Trophoblast cell (in vitro differentiated cells and primary cell): ENCODE measurements around the gene HTR3C.

Experiments
- DNase-seq, 2 donors: peaks; one replicate each; pipeline ENCODE4 v3.0.0-alpha.2; 2016
- H2AFZ ChIP-seq: 2 replicates; pipeline ENCODE4 v1.6.1; 2013; ENCODE audit warnings: low read length, moderate library complexity, mild to moderate bottlenecking; ENCODE audit not compliant: insufficient read depth, poor library complexity
- H2AK5ac ChIP-seq: 2 replicates; pipeline ENCODE4 v1.6.1; 2013; ENCODE audit warnings: mild to moderate bottlenecking, low read length
- H2BK120ac ChIP-seq: 2 replicates; pipeline ENCODE4 v1.6.1; 2013; ENCODE audit warnings: low read length, mild to moderate bottlenecking, moderate library complexity; ENCODE audit not compliant: insufficient read depth, poor library complexity
- H2BK12ac ChIP-seq: 2 replicates; pipeline ENCODE4 v1.6.1; 2013; ENCODE audit warnings: mild to moderate bottlenecking, low read length, moderate library complexity
- H2BK5ac ChIP-seq: 2 replicates; pipeline ENCODE4 v1.6.1; 2013; ENCODE audit warnings: low read length, low read depth, moderate library complexity, mild to moderate bottlenecking; ENCODE audit not compliant: poor library complexity
- H3K14ac ChIP-seq: 2 replicates; pipeline ENCODE4 v1.6.1; 2013; ENCODE audit warnings: mild to moderate bottlenecking, low read length
- H3K18ac ChIP-seq: 2 replicates; pipeline ENCODE4 v1.6.1; 2013; ENCODE audit warnings: mild to moderate bottlenecking, low read length
- H3K23ac ChIP-seq: 2 replicates; pipeline ENCODE4 v1.6.1; 2013; ENCODE audit warnings: low read length
- H3K27ac ChIP-seq: 2 replicates; pipeline ENCODE4 v1.5.1; 2013; ENCODE audit warnings: low read depth, mild to moderate bottlenecking, inconsistent platforms, low read length, moderate library complexity
- H3K27me3 ChIP-seq: 2 replicates; pipeline ENCODE4 v1.6.1; 2013; ENCODE audit warnings: inconsistent platforms, mild to moderate bottlenecking, low read length, moderate library complexity; ENCODE audit not compliant: insufficient read depth
- H3K36me3 ChIP-seq, 2 experiments: 1 replicate in 1 of 2; 2 replicates in 1 of 2; pipeline ENCODE4 v1.6.1; 2013; ENCODE audit warnings: low read length in 2 of 2, mild to moderate bottlenecking in 2 of 2, moderate library complexity in 1 of 2; ENCODE audit not compliant: insufficient read depth in 2 of 2, control insufficient read depth in 1 of 2
- H3K4ac ChIP-seq: 2 replicates; pipeline ENCODE4 v1.6.1; 2013; ENCODE audit warnings: low read depth, mild to moderate bottlenecking, low read length, moderate library complexity
- H3K4me1 ChIP-seq, 2 experiments: 1 replicate in 1 of 2; 2 replicates in 1 of 2; pipeline ENCODE4 v1.6.1; 2013; ENCODE audit warnings: low read length in 2 of 2, mild to moderate bottlenecking in 2 of 2, moderate library complexity in 1 of 2; ENCODE audit not compliant: insufficient read depth in 2 of 2, control insufficient read depth in 1 of 2
- H3K4me2 ChIP-seq: 2 replicates; pipeline ENCODE4 v1.6.1; 2013; ENCODE audit warnings: inconsistent platforms, mild to moderate bottlenecking, low read length, moderate library complexity
- H3K4me3 ChIP-seq: 2 replicates; pipeline ENCODE4 v1.5.1; 2013; ENCODE audit warnings: mild to moderate bottlenecking, low read depth, low read length, inconsistent platforms
- H3K79me1 ChIP-seq: one replicate; pipeline ENCODE4 v1.6.1; 2013; ENCODE audit warnings: low read length
- H3K79me2 ChIP-seq: 2 replicates; pipeline ENCODE4 v1.6.1; 2013; ENCODE audit warnings: low read length, mild to moderate bottlenecking; ENCODE audit not compliant: control insufficient read depth, insufficient read depth, poor library complexity
- H3K9ac ChIP-seq: 2 replicates; pipeline ENCODE4 v1.6.1; 2013; ENCODE audit warnings: mild to moderate bottlenecking, low read length
- H3K9me3 ChIP-seq: 2 replicates; pipeline ENCODE4 v1.6.1; 2013; ENCODE audit warnings: low read depth, mild to moderate bottlenecking, control low read depth, inconsistent platforms, low read length; ENCODE audit not compliant: insufficient read depth
- H4K12ac ChIP-seq: 2 replicates; pipeline ENCODE4 v1.6.1; 2013; ENCODE audit warnings: low read depth, mild to moderate bottlenecking, low read length, moderate library complexity
- H4K8ac ChIP-seq: 2 replicates; pipeline ENCODE4 v1.6.1; 2013; ENCODE audit warnings: low read depth, mild to moderate bottlenecking, low read length, moderate library complexity
- H4K91ac ChIP-seq: one replicate; pipeline ENCODE4 v1.6.1; 2013; ENCODE audit warnings: low read depth, mild to moderate bottlenecking, low read length, moderate library complexity
- WGBS: extraction: QIAGEN DNeasy Blood & Tissue Kit; methylation state at CpG from one replicate; pipeline ENCODE4 v1.1.7; 2013; ENCODE audit warnings: missing lambda C conversion rate; ENCODE audit not compliant: insufficient read length, insufficient coverage; ENCODE audit errors: extremely low coverage; 5-methylcytosine and 5-hydroxymethylcytosine counted together

The HTR3C gene

DNA sequence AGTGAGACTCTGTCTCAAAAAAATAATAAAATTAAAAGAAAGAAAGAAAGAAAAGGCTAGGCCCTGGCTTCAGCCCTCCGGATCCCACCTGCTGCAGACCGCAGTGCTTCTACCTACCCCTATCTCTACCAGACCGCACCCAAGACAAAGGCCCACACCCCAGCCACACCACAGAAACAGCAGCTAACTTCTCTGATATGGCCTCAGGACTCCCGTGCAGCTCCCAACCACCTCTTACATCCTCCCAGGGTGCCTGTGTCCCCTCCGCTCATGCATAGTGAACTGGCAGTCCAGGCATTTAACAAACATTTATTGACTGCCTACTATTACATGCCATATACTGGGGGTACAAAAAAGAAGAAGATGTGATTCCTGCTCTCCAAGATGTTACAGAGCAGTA is 6.9 kb upstream of the HTR3C start:
- Histone ChIP-seq H4K8ac (no peak overlapping the region), H4K12ac (no peak overlapping the region), H2AK5ac (no peak overlapping the region), H3K14ac (no peak overlapping the region), H3K27me3 (no peaks in the 10 kb centered on the region), H3K36me3 (no peaks in the 10 kb centered on the region), H3K4ac (no peak overlapping the region), H3K9ac (no peak overlapping the region), H4K91ac (no peak overlapping the region), H3K27ac (no peak overlapping the region), H3K79me1 (no peaks in the 10 kb centered on the region), H2AFZ (no peak overlapping the region), H3K4me1 (no peaks in the 10 kb centered on the region), H3K4me3 (no peak overlapping the region), H3K18ac (no peak overlapping the region), H3K4me2 (no peak overlapping the region), H2BK120ac (no peak overlapping the region), H3K23ac (no peak overlapping the region), H2BK12ac (no peak overlapping the region), H3K9me3 (no peaks in the 10 kb centered on the region), H3K79me2 (peaks cover 2% of the 10 kb centered on the region), H2BK5ac (no peak overlapping the region)
- no peak for DNase-seq
- WGBS: no CpG with 5 or more reads among the region's 5 CpGs

DNA sequence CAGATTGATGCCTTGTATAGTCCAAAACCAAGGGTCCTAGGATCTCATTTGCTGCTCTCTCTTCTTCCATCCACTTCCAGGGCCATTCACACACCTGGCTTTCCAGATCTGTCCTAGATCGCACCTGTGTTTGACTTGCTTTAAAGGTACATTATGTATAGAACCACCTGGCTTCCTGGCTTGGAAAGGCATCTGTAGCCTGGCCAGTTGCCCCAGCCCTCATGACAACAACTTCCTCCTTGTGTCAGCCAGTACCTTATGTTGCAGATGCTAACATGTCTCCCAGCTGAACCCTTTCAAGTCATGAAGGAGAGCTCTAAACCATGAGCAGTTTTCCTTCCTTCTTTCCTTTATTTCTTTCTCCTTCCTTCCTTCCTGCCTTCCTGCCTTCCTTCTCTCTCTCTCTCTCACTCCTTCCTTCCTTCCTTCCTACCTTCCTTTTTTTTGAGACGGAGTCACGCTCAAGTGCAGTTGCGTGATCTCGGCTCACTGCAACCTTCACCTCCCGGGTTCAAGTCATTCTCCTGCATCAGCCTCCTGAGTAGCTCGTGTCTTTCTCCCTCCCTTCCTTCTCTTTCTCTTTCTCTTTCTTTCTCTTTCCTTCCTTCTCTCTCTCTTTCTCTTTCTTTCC is 2.5 kb upstream of the HTR3C start:
- Histone ChIP-seq H2AK5ac (no peak overlapping the region), H2BK120ac (no peak overlapping the region), H3K4me1 (no peaks in the 10 kb centered on the region), H3K14ac (no peak overlapping the region), H3K79me2 (peaks cover 2% of the 10 kb centered on the region), H3K18ac (no peak overlapping the region), H3K4ac (no peak overlapping the region), H3K9ac (no peak overlapping the region), H4K91ac (no peak overlapping the region), H3K23ac (no peak overlapping the region), H3K9me3 (peaks cover 2% of the 10 kb centered on the region), H4K8ac (no peak overlapping the region), H3K4me2 (no peak overlapping the region), H3K79me1 (no peaks in the 10 kb centered on the region), H2BK5ac (no peak overlapping the region), H3K27me3 (no peaks in the 10 kb centered on the region), H4K12ac (no peak overlapping the region), H2AFZ (no peak overlapping the region), H3K36me3 (no peaks in the 10 kb centered on the region), H3K27ac (no peak overlapping the region), H3K4me3 (no peak overlapping the region), H2BK12ac (no peak overlapping the region)
- no CpG with 5 or more reads among the region's 7 CpGs for WGBS
- DNase-seq: no peak

DNA sequence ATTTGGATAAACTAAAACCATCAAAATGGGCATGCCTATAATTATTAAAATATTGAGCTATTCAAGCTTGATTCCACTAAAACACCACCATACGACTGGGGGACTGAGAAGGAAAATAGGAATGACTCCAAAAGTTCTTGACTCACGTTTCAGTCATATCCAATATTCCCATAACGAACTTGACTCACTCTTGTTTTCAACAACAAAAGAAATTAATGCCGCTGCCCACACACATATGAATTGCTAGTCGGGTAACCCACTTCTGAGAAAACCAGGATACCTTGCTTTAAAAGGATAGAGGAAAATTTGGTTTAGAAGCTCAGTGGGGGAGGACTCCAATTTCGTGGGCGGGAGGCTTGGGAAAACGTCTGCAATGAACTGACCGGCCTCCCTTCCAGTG is 5.2 kb downstream of the HTR3C start:
- H3K14ac ChIP-seq: no peak overlapping the region
- H3K27me3 ChIP-seq: no peaks in the 10 kb centered on the region
- WGBS: no CpG with 5 or more reads among the region's 9 CpGs
- no peaks in the 10 kb centered on the region for H3K36me3 ChIP-seq
- H4K8ac ChIP-seq: no peak overlapping the region
- H3K23ac ChIP-seq: no peak overlapping the region
- no peaks in the 10 kb centered on the region for H3K79me1 ChIP-seq
- DNase-seq: no peak
- H3K4ac ChIP-seq: no peak overlapping the region
- H3K79me2 ChIP-seq: no peaks in the 10 kb centered on the region
- H2BK5ac ChIP-seq: no peak overlapping the region
- no peak overlapping the region for H3K18ac ChIP-seq
- H2BK120ac ChIP-seq: no peak overlapping the region
- H3K9me3 ChIP-seq: peaks cover 2% of the 10 kb centered on the region
- H4K91ac ChIP-seq: no peak overlapping the region
- H3K9ac ChIP-seq: no peak overlapping the region
- H3K4me2 ChIP-seq: no peak overlapping the region
- H2AK5ac ChIP-seq: no peak overlapping the region
- no peak overlapping the region for H3K4me3 ChIP-seq
- H2BK12ac ChIP-seq: no peak overlapping the region
- H3K27ac ChIP-seq: no peak overlapping the region
- H3K4me1 ChIP-seq: no peaks in the 10 kb centered on the region
- H4K12ac ChIP-seq: no peak overlapping the region
- H2AFZ ChIP-seq: no peak overlapping the region

DNA sequence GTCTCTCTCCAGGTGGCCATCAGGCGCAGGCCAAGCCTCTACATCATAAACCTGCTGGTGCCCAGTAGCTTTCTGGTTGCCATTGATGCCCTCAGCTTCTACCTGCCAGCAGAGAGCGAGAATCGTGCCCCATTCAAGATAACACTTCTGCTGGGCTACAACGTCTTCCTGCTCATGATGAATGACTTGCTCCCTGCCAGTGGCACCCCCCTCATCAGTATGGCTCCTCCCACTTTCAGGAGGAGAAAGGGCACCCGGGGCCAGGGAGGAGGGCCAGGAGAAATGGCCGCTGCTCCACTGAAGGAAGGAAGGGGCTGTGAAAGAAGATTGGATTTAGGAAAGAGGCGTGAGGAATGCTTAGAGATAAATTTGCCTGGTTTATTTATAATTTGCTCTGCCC is 6.6 kb downstream of the HTR3C start:
- no peak overlapping the region for H4K91ac ChIP-seq
- WGBS: no CpG with 5 or more reads among the region's 7 CpGs
- no peaks in the 10 kb centered on the region for H3K79me1 ChIP-seq
- no peak overlapping the region for H2BK120ac ChIP-seq
- no peak overlapping the region for H3K23ac ChIP-seq
- no peaks in the 10 kb centered on the region for H3K27me3 ChIP-seq
- no peak overlapping the region for H3K27ac ChIP-seq
- H2AK5ac ChIP-seq: no peak overlapping the region
- no peak overlapping the region for H2AFZ ChIP-seq
- no peak overlapping the region for H4K12ac ChIP-seq
- no peak overlapping the region for H4K8ac ChIP-seq
- H3K4ac ChIP-seq: no peak overlapping the region
- no peak for DNase-seq
- H3K14ac ChIP-seq: no peak overlapping the region
- no peaks in the 10 kb centered on the region for H3K36me3 ChIP-seq
- no peak overlapping the region for H3K9ac ChIP-seq
- H3K79me2 ChIP-seq: no peaks in the 10 kb centered on the region
- no peak overlapping the region for H2BK12ac ChIP-seq
- no peak overlapping the region for H3K18ac ChIP-seq
- no peak overlapping the region for H3K4me3 ChIP-seq
- H3K4me1 ChIP-seq: no peaks in the 10 kb centered on the region
- no peak overlapping the region for H2BK5ac ChIP-seq
- peaks cover 2% of the 10 kb centered on the region for H3K9me3 ChIP-seq
- H3K4me2 ChIP-seq: no peak overlapping the region
